Right lung (tissue), 5 donors: ENCODE results near the gene PDS5B. TPM values are rescaled to one million over a fixed set of nuclear protein-coding genes. Genes with fewer than 3 reads are reported as not detected.
A peak's percentile ranks its signal among the peaks of the same experiment; 100 is the strongest.
"Not testable (repeated sequence)": the region's sequence is repeated elsewhere in the genome, so short reads cannot be mapped to it uniquely, and the experiment has no call there.

Experiments used
- DNase-seq, 2 donors: peaks; one replicate each; pipeline ENCODE4 v3.0.0-alpha.2; 2013
- polyA plus RNA-seq, 5 donors: library from polyadenylated mRNA; unstranded; fragments of 120-200 nt; gene quantifications; one replicate each; pipeline versions ENCODE4 v1.2.1 to v1.2.3, GENCODE V29; 2013; ENCODE audit warnings: inconsistent platforms in 1 of 5, low replicate concordance in 1 of 5; ENCODE audit not compliant: insufficient read length in 5 of 5, insufficient read depth in 1 of 5

The PDS5B gene
- polyA plus RNA-seq, 5 donors, result 50.6 to 79.5 (median 65.4) TPM

- DNase-seq, result no peak
Measured at GRCh38 chr13:32791545-32792172, 205.4 kb downstream of the PDS5B start.

- no peak for DNase-seq
Measured at GRCh38 chr13:32796754-32797153, 210.5 kb downstream of the PDS5B start.

GRCh38 chr13:32802159-32802558, 215.9 kb downstream of the PDS5B start:
- no peak for DNase-seq

GRCh38 chr13:32804673-32805230, 218.5 kb downstream of the PDS5B start:
- peak in 1 of 2 donors; percentile 9 for DNase-seq

GRCh38 chr13:32811297-32811800, 225.1 kb downstream of the PDS5B start:
- no peak for DNase-seq

- DNase-seq, result no peak
Measured at GRCh38 chr13:32821149-32821688, 235.0 kb downstream of the PDS5B start.

- DNase-seq, result no peak
Measured at GRCh38 chr13:32822771-32823170, 236.5 kb downstream of the PDS5B start.

GRCh38 chr13:32823597-32823996, 237.3 kb downstream of the PDS5B start:
- DNase-seq, result no peak

GRCh38 chr13:32824061-32824460, 237.8 kb downstream of the PDS5B start:
- DNase-seq, result no peak

GRCh38 chr13:32824675-32825074, 238.4 kb downstream of the PDS5B start:
- DNase-seq, result no peak

- DNase-seq, result no peak
Measured at GRCh38 chr13:32825481-32825880, 239.2 kb downstream of the PDS5B start.

GRCh38 chr13:32826372-32826771, 240.1 kb downstream of the PDS5B start:
- DNase-seq, result not testable (repeated sequence)

Other genes starting within 250 kb of the PDS5B start
- 10 to 100 TPM; 23.4 to 51.4 (median 40.4) TPM for gene N4BP2L1, start 158.3 kb upstream of the PDS5B start, polyA plus RNA-seq
- gene N4BP2L2, start 47.7 kb upstream of the PDS5B start, polyA plus RNA-seq, result 100 to 1,000 TPM; 142 to 294 (median 256) TPM